GM23338 (cell line): ENCODE results near the gene KAT2A. TPM values are rescaled to one million over a fixed set of nuclear protein-coding genes. Genes with fewer than 3 reads are reported as not detected.

Experiments
- ATAC-seq: fragments of 200-7000 bp; cut with Tn5 transposase; 3 replicates; pipeline ENCODE4 v1.9.1; 2020
- DNase-seq: peaks from one replicate; pipeline ENCODE4 v3.0.0-alpha.2; 2015; ENCODE audit warnings: low spot score
- H2AFZ ChIP-seq: fragments of 200-600 bp; sonication (generic); 2 replicates; pipeline ENCODE4 v1.8.0; 2016; ENCODE audit warnings: antibody characterized with exemption, mild to moderate bottlenecking, moderate library complexity
- H3F3A ChIP-seq: fragments of 200-600 bp; sonication (generic); replicated peaks from 2 replicates; pipeline ENCODE4 v1.8.0; 2017; ENCODE audit warnings: antibody characterized with exemption, mixed run types, low read depth
- H3K27ac ChIP-seq: fragments of 200-600 bp; sonication (generic); 2 replicates; pipeline ENCODE4 v1.6.1; 2016; ENCODE audit warnings: low read depth
- H3K27me3 ChIP-seq: fragments of 200-600 bp; sonication (generic); 2 replicates; pipeline ENCODE4 v1.8.0; 2016; ENCODE audit warnings: mild to moderate bottlenecking, mixed run types, moderate library complexity; ENCODE audit not compliant: insufficient read depth
- H3K36me3 ChIP-seq: fragments of 200-600 bp; sonication (generic); 2 replicates; pipeline ENCODE4 v1.8.0; 2016; ENCODE audit warnings: mild to moderate bottlenecking; ENCODE audit not compliant: insufficient read depth
- H3K4me1 ChIP-seq: fragments of 200-600 bp; sonication (generic); 2 replicates; pipeline ENCODE4 v1.8.0; 2016; ENCODE audit warnings: mild to moderate bottlenecking, moderate library complexity; ENCODE audit not compliant: insufficient read depth
- H3K4me2 ChIP-seq: fragments of 200-600 bp; sonication (generic); 2 replicates; pipeline ENCODE4 v1.7.1; 2017; ENCODE audit warnings: mixed run types
- H3K4me3 ChIP-seq: fragments of 200-600 bp; sonication (generic); 2 replicates; pipeline ENCODE4 v1.6.1; 2016; ENCODE audit warnings: mixed run types
- H3K79me2 ChIP-seq: fragments of 200-600 bp; sonication (generic); replicated peaks from 2 replicates; pipeline ENCODE4 v1.8.0; 2017; ENCODE audit warnings: mild to moderate bottlenecking; ENCODE audit not compliant: insufficient read depth
- H3K9me2 ChIP-seq: fragments of 200-600 bp; sonication (generic); 2 replicates; pipeline ENCODE4 v1.8.0; 2017; ENCODE audit not compliant: insufficient read depth
- H4K20me1 ChIP-seq: fragments of 200-600 bp; sonication (generic); replicated peaks from 2 replicates; pipeline ENCODE4 v1.8.0; 2017; ENCODE audit warnings: mild to moderate bottlenecking; ENCODE audit not compliant: insufficient read depth
- H3K27ac Mint-ChIP-seq: 2 replicates; pipeline ENCODE4 v1.8.0; 2020; ENCODE audit warnings: inconsistent platforms, mild to moderate bottlenecking, moderate library complexity, mixed read lengths
- H3K27me3 Mint-ChIP-seq: 3 replicates; pipeline ENCODE4 v1.8.0; 2022; ENCODE audit warnings: low read depth, mild to moderate bottlenecking, moderate library complexity, mixed read lengths, inconsistent platforms; ENCODE audit not compliant: insufficient read depth, poor library complexity
- H3K36me3 Mint-ChIP-seq: 3 replicates; pipeline ENCODE4 v1.8.0; 2021; ENCODE audit warnings: low read depth, mild to moderate bottlenecking, inconsistent platforms, moderate library complexity, mixed read lengths
- H3K4me1 Mint-ChIP-seq: 3 replicates; pipeline ENCODE4 v1.8.0; 2020; ENCODE audit warnings: mild to moderate bottlenecking, inconsistent platforms, mixed read lengths
- H3K4me3 Mint-ChIP-seq: 3 replicates; pipeline ENCODE4 v1.8.0; 2021; ENCODE audit warnings: moderate library complexity, mild to moderate bottlenecking, inconsistent platforms, mixed read lengths
- H3K9me3 Mint-ChIP-seq: 3 replicates; pipeline ENCODE4 v1.8.0; 2020; ENCODE audit warnings: moderate library complexity, mild to moderate bottlenecking, inconsistent platforms, mixed read lengths
- CREB1 ChIP-seq: fragments of 250-450 bp; sonication (Bioruptor Pico); IDR thresholded peaks from 2 replicates; pipeline ENCODE4 v1.5.0; 2020; ENCODE audit warnings: low read depth, mild to moderate bottlenecking, moderate library complexity
- POLR2AphosphoS5 ChIP-seq: IDR thresholded peaks from 2 replicates; pipeline ENCODE4 v1.6.1; 2016; ENCODE audit warnings: antibody characterized with exemption, low read depth
- STAT1 ChIP-seq: IDR thresholded peaks from one replicate; pipeline ENCODE4 v1.6.1; 2016; ENCODE audit warnings: antibody characterized with exemption; ENCODE audit not compliant: unreplicated experiment
- polyA plus RNA-seq: library from polyadenylated mRNA; unstranded; fragments of >200 nt; fragmentation: Nextera tagmentation; extraction: Ambion mirVana; gene quantifications from 2 replicates; pipeline ENCODE4 v1.2.1, GENCODE V29; 2016
- total RNA-seq: library from RNA; depleted of rRNA; stranded (reverse); fragments of >200 nt; shearing (Covaris generic); gene quantifications from 2 replicates; pipeline ENCODE4 v1.2.3, GENCODE V29; 2014
- TF ChIP-seq, protein P1 (sequence below): fragments of 250-450 bp; sonication (Bioruptor Pico); IDR thresholded peaks from 2 replicates; pipeline ENCODE4 v1.5.0; 2020; ENCODE audit warnings: mild to moderate bottlenecking, moderate library complexity
- TF ChIP-seq, protein P2 (sequence below): IDR thresholded peaks from 2 replicates; pipeline ENCODE4 v1.6.1; 2016; ENCODE audit warnings: antibody characterized with exemption
- TF ChIP-seq, protein P3 (sequence below): IDR thresholded peaks from one replicate; pipeline ENCODE4 v1.6.1; 2018; ENCODE audit warnings: antibody characterized with exemption; ENCODE audit not compliant: unreplicated experiment
- TF ChIP-seq, protein P4 (sequence below), 2 experiments: fragments of 200-600 bp in 1 of 2; sonication (generic) in 1 of 2; conservative IDR thresholded peaks; 2 replicates each; pipeline versions ENCODE4 v1.5.1 to v1.6.1; 2016 to 2017; ENCODE audit warnings: antibody characterized with exemption in 2 of 2, low read depth in 2 of 2, mild to moderate bottlenecking in 2 of 2, moderate library complexity in 1 of 2

Gene KAT2A
- total and polyA plus RNA-seq, 2 experiments from 2014 or later = 13.9 to 25.2 TPM

DNA sequence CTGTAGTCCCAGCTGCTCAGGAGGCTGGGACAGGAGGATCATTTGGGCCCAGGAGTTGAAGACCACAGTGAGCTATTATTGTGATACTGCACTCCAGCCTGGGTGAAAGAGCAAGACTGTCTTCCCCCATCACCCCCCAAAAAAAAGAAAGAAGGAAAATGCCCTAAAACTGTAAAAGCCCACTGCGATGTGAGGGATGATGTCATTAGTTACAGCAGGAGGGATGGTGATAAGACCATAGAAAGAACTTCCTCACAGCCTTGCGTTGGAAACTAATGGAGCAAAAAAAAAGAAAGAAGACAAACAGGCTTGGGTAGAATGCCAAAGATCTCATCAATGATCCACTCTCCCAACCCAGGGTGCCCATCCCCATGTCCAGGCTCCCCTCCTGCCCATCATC is 41.6 kb downstream of the KAT2A start:
- no peaks in the 10 kb centered on the region for H3K79me2 ChIP-seq
- H3K4me1 Mint-ChIP-seq = peaks cover 13% of the 10 kb centered on the region; the same call in 2 of the 3 replicates
- H3K36me3 Mint-ChIP-seq = no peaks in the 10 kb centered on the region
- no peaks in the 10 kb centered on the region for H3K9me2 ChIP-seq
- TF ChIP-seq, protein P1, sequence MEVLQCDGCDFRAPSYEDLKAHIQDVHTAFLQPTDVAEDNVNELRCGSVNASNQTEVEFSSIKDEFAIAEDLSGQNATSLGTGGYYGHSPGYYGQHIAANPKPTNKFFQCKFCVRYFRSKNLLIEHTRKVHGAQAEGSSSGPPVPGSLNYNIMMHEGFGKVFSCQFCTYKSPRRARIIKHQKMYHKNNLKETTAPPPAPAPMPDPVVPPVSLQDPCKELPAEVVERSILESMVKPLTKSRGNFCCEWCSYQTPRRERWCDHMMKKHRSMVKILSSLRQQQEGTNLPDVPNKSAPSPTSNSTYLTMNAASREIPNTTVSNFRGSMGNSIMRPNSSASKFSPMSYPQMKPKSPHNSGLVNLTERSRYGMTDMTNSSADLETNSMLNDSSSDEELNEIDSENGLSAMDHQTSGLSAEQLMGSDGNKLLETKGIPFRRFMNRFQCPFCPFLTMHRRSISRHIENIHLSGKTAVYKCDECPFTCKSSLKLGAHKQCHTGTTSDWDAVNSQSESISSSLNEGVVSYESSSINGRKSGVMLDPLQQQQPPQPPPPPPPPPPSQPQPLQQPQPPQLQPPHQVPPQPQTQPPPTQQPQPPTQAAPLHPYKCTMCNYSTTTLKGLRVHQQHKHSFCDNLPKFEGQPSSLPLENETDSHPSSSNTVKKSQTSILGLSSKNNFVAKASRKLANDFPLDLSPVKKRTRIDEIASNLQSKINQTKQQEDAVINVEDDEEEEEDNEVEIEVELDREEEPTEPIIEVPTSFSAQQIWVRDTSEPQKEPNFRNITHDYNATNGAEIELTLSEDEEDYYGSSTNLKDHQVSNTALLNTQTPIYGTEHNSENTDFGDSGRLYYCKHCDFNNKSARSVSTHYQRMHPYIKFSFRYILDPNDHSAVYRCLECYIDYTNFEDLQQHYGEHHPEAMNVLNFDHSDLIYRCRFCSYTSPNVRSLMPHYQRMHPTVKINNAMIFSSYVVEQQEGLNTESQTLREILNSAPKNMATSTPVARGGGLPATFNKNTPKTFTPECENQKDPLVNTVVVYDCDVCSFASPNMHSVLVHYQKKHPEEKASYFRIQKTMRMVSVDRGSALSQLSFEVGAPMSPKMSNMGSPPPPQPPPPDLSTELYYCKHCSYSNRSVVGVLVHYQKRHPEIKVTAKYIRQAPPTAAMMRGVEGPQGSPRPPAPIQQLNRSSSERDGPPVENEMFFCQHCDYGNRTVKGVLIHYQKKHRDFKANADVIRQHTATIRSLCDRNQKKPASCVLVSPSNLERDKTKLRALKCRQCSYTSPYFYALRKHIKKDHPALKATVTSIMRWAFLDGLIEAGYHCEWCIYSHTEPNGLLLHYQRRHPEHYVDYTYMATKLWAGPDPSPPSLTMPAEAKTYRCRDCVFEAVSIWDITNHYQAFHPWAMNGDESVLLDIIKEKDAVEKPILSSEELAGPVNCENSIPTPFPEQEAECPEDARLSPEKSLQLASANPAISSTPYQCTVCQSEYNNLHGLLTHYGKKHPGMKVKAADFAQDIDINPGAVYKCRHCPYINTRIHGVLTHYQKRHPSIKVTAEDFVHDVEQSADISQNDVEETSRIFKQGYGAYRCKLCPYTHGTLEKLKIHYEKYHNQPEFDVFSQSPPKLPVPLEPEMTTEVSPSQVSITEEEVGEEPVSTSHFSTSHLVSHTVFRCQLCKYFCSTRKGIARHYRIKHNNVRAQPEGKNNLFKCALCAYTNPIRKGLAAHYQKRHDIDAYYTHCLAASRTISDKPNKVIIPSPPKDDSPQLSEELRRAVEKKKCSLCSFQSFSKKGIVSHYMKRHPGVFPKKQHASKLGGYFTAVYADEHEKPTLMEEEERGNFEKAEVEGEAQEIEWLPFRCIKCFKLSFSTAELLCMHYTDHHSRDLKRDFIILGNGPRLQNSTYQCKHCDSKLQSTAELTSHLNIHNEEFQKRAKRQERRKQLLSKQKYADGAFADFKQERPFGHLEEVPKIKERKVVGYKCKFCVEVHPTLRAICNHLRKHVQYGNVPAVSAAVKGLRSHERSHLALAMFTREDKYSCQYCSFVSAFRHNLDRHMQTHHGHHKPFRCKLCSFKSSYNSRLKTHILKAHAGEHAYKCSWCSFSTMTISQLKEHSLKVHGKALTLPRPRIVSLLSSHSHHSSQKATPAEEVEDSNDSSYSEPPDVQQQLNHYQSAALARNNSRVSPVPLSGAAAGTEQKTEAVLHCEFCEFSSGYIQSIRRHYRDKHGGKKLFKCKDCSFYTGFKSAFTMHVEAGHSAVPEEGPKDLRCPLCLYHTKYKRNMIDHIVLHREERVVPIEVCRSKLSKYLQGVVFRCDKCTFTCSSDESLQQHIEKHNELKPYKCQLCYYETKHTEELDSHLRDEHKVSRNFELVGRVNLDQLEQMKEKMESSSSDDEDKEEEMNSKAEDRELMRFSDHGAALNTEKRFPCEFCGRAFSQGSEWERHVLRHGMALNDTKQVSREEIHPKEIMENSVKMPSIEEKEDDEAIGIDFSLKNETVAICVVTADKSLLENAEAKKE (CRISPR knock-in tag) = no peak
- TF ChIP-seq POLR2AphosphoS5 (no peak), STAT1 (no peak), CREB1 (no peak)
- DNase-seq (no peak), ATAC-seq (no peak)
- no peak overlapping the region for H3K27ac Mint-ChIP-seq
- no peak overlapping the region for H3K4me3 ChIP-seq
- H3K27ac ChIP-seq = no peak overlapping the region
- no peak overlapping the region for H3K4me3 Mint-ChIP-seq
- H3K27me3 Mint-ChIP-seq = peaks cover 4% of the 10 kb centered on the region
- no peaks in the 10 kb centered on the region for H3K4me1 ChIP-seq
- H3K36me3 ChIP-seq = no peaks in the 10 kb centered on the region
- H2AFZ ChIP-seq = no peak overlapping the region
- H4K20me1 ChIP-seq = no peaks in the 10 kb centered on the region
- no peaks in the 10 kb centered on the region for H3F3A ChIP-seq
- H3K9me3 Mint-ChIP-seq = no peaks in the 10 kb centered on the region
- no peaks in the 10 kb centered on the region for H3K27me3 ChIP-seq
- H3K4me2 ChIP-seq = no peak overlapping the region

DNA sequence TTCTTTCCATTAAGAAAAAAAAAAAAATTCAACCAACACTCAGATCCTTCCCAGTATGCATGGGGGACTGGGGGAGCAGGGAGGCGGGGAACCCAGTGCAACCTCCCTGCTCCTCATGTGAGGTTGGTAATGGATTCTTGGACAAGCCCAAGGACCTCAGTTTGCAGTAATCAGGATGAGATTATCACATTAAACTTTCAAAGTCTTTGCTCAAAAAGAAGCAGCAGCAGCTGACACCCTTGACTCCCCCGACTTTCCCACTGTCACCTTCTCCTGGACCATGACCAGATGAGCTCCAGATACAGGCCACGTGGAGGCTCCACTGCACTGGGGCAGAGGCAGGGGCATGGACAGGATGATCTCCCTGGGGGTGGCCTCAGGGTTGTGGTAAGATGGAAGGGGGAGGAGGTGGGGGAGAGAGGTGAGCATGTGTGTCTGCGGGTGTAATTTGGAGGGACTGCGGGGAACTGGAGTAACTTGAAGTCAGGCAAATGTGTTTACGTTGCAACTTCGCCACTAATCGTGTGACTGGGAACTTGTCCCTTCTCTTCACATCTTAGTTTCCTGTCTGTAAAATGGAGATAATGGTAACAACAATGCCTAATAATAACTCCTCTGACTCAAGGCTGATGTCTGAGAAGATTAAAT is 42.6 kb downstream of the KAT2A start:
- H3K4me3 Mint-ChIP-seq = no peak overlapping the region
- H3K27ac Mint-ChIP-seq = no peak overlapping the region
- no peaks in the 10 kb centered on the region for H3K4me1 ChIP-seq
- no peak overlapping the region for H2AFZ ChIP-seq
- no peaks in the 10 kb centered on the region for H3K79me2 ChIP-seq
- no peaks in the 10 kb centered on the region for H3K36me3 Mint-ChIP-seq
- H3F3A ChIP-seq = no peaks in the 10 kb centered on the region
- H3K4me1 Mint-ChIP-seq = peaks cover 13% of the 10 kb centered on the region; the same call in 2 of the 3 replicates
- DNase-seq (no peak), ATAC-seq (no peak)
- no peaks in the 10 kb centered on the region for H3K9me3 Mint-ChIP-seq
- no peak overlapping the region for H3K4me3 ChIP-seq
- H3K9me2 ChIP-seq = no peaks in the 10 kb centered on the region
- H3K27me3 Mint-ChIP-seq = peaks cover 4% of the 10 kb centered on the region
- no peaks in the 10 kb centered on the region for H3K36me3 ChIP-seq
- no peaks in the 10 kb centered on the region for H3K27me3 ChIP-seq
- H3K4me2 ChIP-seq = no peak overlapping the region
- H3K27ac ChIP-seq = no peak overlapping the region
- no peaks in the 10 kb centered on the region for H4K20me1 ChIP-seq
- TF ChIP-seq, protein P2, sequence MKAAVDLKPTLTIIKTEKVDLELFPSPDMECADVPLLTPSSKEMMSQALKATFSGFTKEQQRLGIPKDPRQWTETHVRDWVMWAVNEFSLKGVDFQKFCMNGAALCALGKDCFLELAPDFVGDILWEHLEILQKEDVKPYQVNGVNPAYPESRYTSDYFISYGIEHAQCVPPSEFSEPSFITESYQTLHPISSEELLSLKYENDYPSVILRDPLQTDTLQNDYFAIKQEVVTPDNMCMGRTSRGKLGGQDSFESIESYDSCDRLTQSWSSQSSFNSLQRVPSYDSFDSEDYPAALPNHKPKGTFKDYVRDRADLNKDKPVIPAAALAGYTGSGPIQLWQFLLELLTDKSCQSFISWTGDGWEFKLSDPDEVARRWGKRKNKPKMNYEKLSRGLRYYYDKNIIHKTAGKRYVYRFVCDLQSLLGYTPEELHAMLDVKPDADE = no peak
- TF ChIP-seq, protein P3, sequence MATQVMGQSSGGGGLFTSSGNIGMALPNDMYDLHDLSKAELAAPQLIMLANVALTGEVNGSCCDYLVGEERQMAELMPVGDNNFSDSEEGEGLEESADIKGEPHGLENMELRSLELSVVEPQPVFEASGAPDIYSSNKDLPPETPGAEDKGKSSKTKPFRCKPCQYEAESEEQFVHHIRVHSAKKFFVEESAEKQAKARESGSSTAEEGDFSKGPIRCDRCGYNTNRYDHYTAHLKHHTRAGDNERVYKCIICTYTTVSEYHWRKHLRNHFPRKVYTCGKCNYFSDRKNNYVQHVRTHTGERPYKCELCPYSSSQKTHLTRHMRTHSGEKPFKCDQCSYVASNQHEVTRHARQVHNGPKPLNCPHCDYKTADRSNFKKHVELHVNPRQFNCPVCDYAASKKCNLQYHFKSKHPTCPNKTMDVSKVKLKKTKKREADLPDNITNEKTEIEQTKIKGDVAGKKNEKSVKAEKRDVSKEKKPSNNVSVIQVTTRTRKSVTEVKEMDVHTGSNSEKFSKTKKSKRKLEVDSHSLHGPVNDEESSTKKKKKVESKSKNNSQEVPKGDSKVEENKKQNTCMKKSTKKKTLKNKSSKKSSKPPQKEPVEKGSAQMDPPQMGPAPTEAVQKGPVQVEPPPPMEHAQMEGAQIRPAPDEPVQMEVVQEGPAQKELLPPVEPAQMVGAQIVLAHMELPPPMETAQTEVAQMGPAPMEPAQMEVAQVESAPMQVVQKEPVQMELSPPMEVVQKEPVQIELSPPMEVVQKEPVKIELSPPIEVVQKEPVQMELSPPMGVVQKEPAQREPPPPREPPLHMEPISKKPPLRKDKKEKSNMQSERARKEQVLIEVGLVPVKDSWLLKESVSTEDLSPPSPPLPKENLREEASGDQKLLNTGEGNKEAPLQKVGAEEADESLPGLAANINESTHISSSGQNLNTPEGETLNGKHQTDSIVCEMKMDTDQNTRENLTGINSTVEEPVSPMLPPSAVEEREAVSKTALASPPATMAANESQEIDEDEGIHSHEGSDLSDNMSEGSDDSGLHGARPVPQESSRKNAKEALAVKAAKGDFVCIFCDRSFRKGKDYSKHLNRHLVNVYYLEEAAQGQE = no peak
- TF ChIP-seq, protein P4, sequence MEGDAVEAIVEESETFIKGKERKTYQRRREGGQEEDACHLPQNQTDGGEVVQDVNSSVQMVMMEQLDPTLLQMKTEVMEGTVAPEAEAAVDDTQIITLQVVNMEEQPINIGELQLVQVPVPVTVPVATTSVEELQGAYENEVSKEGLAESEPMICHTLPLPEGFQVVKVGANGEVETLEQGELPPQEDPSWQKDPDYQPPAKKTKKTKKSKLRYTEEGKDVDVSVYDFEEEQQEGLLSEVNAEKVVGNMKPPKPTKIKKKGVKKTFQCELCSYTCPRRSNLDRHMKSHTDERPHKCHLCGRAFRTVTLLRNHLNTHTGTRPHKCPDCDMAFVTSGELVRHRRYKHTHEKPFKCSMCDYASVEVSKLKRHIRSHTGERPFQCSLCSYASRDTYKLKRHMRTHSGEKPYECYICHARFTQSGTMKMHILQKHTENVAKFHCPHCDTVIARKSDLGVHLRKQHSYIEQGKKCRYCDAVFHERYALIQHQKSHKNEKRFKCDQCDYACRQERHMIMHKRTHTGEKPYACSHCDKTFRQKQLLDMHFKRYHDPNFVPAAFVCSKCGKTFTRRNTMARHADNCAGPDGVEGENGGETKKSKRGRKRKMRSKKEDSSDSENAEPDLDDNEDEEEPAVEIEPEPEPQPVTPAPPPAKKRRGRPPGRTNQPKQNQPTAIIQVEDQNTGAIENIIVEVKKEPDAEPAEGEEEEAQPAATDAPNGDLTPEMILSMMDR (conservative IDR thresholded peaks at IDR 0.05; ENCODE audit: low read depth in 2 of 2) = no peak
